Osteocyte (in vitro differentiated cells): ENCODE measurements around the gene MKLN1. TPM values are rescaled to one million over a fixed set of nuclear protein-coding genes. Genes with fewer than 3 reads are reported as not detected.

ENCODE experiments used
- DNase-seq: peaks from one replicate; pipeline ENCODE4 v3.0.0; 2021; ENCODE audit warnings: mixed read lengths; ENCODE audit not compliant: unreplicated experiment; ENCODE audit errors: extremely low spot score
- H3K27ac Mint-ChIP-seq: one replicate; pipeline ENCODE4 v1.8.0; 2021; ENCODE audit warnings: mild to moderate bottlenecking, mixed read lengths; ENCODE audit not compliant: unreplicated experiment
- H3K27me3 Mint-ChIP-seq: one replicate; pipeline ENCODE4 v1.8.0; 2021; ENCODE audit warnings: mixed read lengths; ENCODE audit not compliant: unreplicated experiment
- H3K36me3 Mint-ChIP-seq: one replicate; pipeline ENCODE4 v1.8.0; 2021; ENCODE audit warnings: mixed read lengths; ENCODE audit not compliant: unreplicated experiment
- H3K4me1 Mint-ChIP-seq: one replicate; pipeline ENCODE4 v1.8.0; 2021; ENCODE audit warnings: mixed read lengths; ENCODE audit not compliant: unreplicated experiment
- H3K4me3 Mint-ChIP-seq: one replicate; pipeline ENCODE4 v1.8.0; 2021; ENCODE audit warnings: mild to moderate bottlenecking, moderate library complexity, mixed read lengths; ENCODE audit not compliant: unreplicated experiment
- H3K9me3 Mint-ChIP-seq: one replicate; pipeline ENCODE4 v1.8.0; 2021; ENCODE audit warnings: mixed read lengths; ENCODE audit not compliant: unreplicated experiment
- total RNA-seq: library from RNA; stranded (reverse); gene quantifications from 2 replicates; pipeline ENCODE4 v1.2.1, GENCODE V29; 2021
- TF ChIP-seq, protein P1 (sequence below): fragments of 200-600 bp; sonication (generic); IDR thresholded peaks from 2 replicates; pipeline ENCODE4 v1.5.0; 2021; ENCODE audit warnings: antibody characterized with exemption, mild to moderate bottlenecking, moderate library complexity

MKLN1 gene
- total RNA-seq, 1 donor from 2014 or later: 41.4 TPM

GRCh38 chr7:131488361-131488760, 160.7 kb downstream of the MKLN1 start:
- H3K4me3 Mint-ChIP-seq: no peak overlapping the region
- DNase-seq: no peak

GRCh38 chr7:131489196-131489595, 161.5 kb downstream of the MKLN1 start:
- H3K27me3 Mint-ChIP-seq: no peaks in the 10 kb centered on the region
- H3K4me1 Mint-ChIP-seq: peaks cover 34% of the 10 kb centered on the region
- TF ChIP-seq, protein P1, sequence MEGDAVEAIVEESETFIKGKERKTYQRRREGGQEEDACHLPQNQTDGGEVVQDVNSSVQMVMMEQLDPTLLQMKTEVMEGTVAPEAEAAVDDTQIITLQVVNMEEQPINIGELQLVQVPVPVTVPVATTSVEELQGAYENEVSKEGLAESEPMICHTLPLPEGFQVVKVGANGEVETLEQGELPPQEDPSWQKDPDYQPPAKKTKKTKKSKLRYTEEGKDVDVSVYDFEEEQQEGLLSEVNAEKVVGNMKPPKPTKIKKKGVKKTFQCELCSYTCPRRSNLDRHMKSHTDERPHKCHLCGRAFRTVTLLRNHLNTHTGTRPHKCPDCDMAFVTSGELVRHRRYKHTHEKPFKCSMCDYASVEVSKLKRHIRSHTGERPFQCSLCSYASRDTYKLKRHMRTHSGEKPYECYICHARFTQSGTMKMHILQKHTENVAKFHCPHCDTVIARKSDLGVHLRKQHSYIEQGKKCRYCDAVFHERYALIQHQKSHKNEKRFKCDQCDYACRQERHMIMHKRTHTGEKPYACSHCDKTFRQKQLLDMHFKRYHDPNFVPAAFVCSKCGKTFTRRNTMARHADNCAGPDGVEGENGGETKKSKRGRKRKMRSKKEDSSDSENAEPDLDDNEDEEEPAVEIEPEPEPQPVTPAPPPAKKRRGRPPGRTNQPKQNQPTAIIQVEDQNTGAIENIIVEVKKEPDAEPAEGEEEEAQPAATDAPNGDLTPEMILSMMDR: no peak
- H3K9me3 Mint-ChIP-seq: no peaks in the 10 kb centered on the region
- no peak overlapping the region for H3K4me3 Mint-ChIP-seq
- no peak for DNase-seq
- H3K27ac Mint-ChIP-seq: no peak overlapping the region
- peaks cover 12% of the 10 kb centered on the region for H3K36me3 Mint-ChIP-seq

More at GRCh38 chr7:131488361-131488760, 160.7 kb downstream of the MKLN1 start:
- Mint-ChIP-seq H3K27ac (no peak overlapping the region), H3K9me3 (no peaks in the 10 kb centered on the region), H3K4me1 (peaks cover 34% of the 10 kb centered on the region), H3K27me3 (no peaks in the 10 kb centered on the region), H3K36me3 (peaks cover 16% of the 10 kb centered on the region)
- TF ChIP-seq, protein P1: peak; percentile 37

GRCh38 chr7:131489881-131490280, 162.2 kb downstream of the MKLN1 start:
- Mint-ChIP-seq H3K4me1 (peaks cover 34% of the 10 kb centered on the region), H3K9me3 (no peaks in the 10 kb centered on the region), H3K27ac (no peak overlapping the region), H3K4me3 (no peak overlapping the region), H3K36me3 (peaks cover 14% of the 10 kb centered on the region), H3K27me3 (no peaks in the 10 kb centered on the region)
- TF ChIP-seq, protein P1: no peak
- DNase-seq: no peak

GRCh38 chr7:131493081-131493480, 165.4 kb downstream of the MKLN1 start:
- no peaks in the 10 kb centered on the region for H3K27me3 Mint-ChIP-seq
- no peaks in the 10 kb centered on the region for H3K9me3 Mint-ChIP-seq
- TF ChIP-seq, protein P1: no peak
- H3K4me1 Mint-ChIP-seq: peaks cover 24% of the 10 kb centered on the region
- DNase-seq: no peak
- no peak overlapping the region for H3K4me3 Mint-ChIP-seq
- H3K27ac Mint-ChIP-seq: no peak overlapping the region
- H3K36me3 Mint-ChIP-seq: peaks cover 20% of the 10 kb centered on the region

DNA sequence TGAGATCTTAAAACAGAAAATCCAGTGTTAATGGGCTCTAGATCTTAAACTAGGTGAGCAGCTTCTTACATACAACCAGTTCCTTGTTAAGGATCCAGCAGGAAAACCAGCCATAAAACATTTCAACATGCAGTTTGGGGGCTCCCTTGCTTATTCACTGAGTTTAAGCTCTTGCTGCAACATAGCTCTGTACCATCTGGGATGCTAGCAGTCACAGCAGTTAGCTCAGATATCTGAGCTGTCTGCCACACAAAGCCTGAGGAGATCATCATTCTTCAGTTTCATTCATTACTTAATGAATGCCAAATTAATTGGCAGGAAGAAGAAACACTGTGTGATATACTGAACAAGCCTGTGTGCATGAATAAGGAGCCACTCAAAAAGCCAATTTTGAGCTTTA, 165.9 kb downstream of the MKLN1 start:
- H3K27ac Mint-ChIP-seq: no peak overlapping the region
- H3K27me3 Mint-ChIP-seq: no peaks in the 10 kb centered on the region

More for the DNA sequence above, 165.9 kb downstream of the MKLN1 start:
- no peaks in the 10 kb centered on the region for H3K9me3 Mint-ChIP-seq
- no peak for DNase-seq
- no peak overlapping the region for H3K4me3 Mint-ChIP-seq
- H3K36me3 Mint-ChIP-seq: peaks cover 20% of the 10 kb centered on the region
- TF ChIP-seq, protein P1: no peak
- peaks cover 24% of the 10 kb centered on the region for H3K4me1 Mint-ChIP-seq
